LNCaP clone FGC (cell line): ENCODE measurements around the gene KIF12.
A peak's percentile ranks its signal among the peaks of the same experiment; 100 is the strongest.

Source experiments
- DNase-seq: peaks from one replicate; pipeline ENCODE4 v3.0.0-alpha.2; 2011; ENCODE audit warnings: low read depth
- H3K4me3 ChIP-seq: 2 replicates; pipeline ENCODE4 v1.5.1; 2011; ENCODE audit warnings: mild to moderate bottlenecking, low read depth, low read length, control low read depth
- TF ChIP-seq, protein P1 (sequence below): IDR thresholded peaks from 2 replicates; pipeline ENCODE4 v1.5.1; 2012; ENCODE audit warnings: mild to moderate bottlenecking; ENCODE audit not compliant: control insufficient read depth, insufficient read depth; ENCODE audit errors: extremely low read depth

The KIF12 gene

DNA sequence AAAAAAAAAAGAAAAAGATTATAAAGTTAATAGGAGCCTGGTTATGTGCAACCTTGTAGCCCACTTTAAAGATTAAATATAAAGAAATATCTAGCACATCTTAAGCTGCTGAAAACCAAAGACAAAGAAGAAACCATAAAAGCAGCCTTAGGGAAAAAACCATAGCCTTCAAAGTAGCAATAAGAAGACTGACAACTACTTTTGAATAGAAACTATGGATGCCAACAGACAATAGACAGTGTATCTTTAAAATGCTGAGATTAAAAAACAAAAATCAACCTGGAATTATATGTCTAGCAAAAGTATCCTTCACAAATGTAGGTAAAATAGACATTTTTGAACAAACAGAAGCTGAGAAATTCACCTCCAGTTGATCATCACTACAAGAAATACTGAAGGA, 3.4 kb upstream of the KIF12 start:
- TF ChIP-seq, protein P1, sequence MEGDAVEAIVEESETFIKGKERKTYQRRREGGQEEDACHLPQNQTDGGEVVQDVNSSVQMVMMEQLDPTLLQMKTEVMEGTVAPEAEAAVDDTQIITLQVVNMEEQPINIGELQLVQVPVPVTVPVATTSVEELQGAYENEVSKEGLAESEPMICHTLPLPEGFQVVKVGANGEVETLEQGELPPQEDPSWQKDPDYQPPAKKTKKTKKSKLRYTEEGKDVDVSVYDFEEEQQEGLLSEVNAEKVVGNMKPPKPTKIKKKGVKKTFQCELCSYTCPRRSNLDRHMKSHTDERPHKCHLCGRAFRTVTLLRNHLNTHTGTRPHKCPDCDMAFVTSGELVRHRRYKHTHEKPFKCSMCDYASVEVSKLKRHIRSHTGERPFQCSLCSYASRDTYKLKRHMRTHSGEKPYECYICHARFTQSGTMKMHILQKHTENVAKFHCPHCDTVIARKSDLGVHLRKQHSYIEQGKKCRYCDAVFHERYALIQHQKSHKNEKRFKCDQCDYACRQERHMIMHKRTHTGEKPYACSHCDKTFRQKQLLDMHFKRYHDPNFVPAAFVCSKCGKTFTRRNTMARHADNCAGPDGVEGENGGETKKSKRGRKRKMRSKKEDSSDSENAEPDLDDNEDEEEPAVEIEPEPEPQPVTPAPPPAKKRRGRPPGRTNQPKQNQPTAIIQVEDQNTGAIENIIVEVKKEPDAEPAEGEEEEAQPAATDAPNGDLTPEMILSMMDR, result no peak
- no peak for DNase-seq
- H3K4me3 ChIP-seq, result no peak overlapping the region

DNA sequence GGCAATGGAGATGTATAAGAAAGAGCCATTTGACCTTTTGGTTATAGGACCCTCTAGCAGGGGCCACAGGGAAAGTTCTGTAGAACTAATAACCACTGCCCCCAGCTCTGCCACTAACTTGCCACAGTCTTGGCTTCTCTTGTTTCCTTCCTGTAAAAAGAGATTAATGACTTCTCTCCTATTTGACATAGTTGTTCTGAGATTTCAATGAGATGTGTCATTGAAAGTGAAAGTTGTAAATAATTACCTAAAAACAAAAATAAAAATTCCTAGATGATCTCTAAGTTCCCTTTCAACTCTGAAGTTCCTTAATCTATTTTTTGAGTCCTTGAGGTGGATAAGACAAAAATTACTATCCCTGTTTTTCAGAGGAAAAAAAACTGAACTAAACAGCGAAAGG, 1.4 kb upstream of the KIF12 start:
- no peak overlapping the region for H3K4me3 ChIP-seq
- no peak for DNase-seq
- TF ChIP-seq, protein P1, result no peak

DNA sequence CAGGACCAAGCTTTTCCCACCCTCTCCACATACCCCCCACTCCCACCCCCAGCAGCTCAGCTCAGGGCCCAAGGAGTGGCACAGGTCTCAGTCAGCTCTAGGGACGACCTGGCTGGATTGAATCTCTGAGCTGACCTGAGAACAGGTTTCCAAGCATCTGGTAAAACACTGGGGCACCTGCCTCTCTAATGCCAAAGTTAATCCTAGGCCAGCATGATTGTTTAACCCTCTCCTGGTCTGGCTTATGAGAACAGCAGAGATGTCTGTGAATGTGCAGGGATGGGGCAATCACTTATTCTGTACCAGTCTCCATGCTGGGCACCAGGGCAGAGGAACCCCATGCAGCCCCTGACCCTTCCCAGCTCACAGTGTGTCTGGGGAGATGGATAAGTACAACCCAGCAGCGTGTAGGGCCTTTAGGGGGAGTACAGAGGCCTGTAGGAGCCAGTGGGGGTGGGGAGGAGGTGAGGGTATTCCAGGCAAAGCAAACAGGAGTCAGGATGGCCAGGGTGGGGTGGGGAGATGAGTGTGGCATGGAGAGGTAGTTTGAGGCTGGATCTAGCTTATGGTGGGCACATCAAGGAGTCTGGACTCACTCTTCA, 678 bp upstream of the KIF12 start:
- H3K4me3 ChIP-seq, result no peak overlapping the region
- TF ChIP-seq, protein P1, result no peak
- DNase-seq, result no peak

DNA sequence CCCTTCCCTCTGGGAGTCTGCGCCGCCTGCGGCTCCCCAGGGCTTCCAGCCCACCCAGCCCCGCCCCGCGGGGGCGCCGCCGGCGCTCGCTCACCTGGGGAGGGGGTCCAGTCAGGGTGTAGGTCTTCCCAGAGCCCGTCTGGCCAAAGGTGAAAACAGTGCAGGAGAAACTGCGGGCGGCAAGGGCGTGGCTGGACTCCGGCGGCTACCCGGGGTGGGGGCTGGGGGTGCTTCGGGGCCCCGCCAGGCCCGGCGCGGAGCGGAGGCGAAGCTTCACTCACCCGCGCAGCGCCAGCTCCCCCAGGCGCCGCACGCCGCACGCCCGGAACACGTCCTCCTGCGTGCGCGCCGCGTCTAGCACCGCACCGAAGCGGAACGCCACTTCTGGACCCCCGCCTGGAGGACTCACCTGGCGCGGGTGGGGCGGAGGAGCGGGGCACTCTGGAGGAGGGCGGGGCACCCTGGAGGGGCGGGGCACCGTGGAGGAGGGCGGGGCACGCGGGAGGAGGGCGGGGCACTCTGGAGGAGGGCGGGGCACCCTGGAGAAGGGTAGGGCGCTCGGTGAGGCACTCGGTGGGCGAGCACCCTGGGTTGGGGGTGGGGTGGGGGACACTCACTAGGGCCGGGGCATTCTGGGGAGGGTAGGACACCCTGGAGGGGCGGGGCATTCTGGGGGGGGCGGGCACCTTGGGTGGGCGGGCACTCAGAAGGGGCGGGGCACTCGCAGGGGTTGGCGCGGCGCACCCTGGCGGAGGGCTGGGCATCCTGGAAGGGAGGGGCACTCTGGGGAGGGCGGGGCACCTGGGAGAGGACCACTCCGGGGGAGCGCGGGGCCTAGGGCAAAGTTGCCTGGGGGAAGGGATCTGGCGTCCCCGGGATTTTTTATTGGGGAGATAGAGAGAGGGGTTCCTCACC, 814 bp downstream of the KIF12 start:
- TF ChIP-seq, protein P1, result no peak
- peak overlapping the region; percentile 50 for H3K4me3 ChIP-seq
- no peak for DNase-seq

DNA sequence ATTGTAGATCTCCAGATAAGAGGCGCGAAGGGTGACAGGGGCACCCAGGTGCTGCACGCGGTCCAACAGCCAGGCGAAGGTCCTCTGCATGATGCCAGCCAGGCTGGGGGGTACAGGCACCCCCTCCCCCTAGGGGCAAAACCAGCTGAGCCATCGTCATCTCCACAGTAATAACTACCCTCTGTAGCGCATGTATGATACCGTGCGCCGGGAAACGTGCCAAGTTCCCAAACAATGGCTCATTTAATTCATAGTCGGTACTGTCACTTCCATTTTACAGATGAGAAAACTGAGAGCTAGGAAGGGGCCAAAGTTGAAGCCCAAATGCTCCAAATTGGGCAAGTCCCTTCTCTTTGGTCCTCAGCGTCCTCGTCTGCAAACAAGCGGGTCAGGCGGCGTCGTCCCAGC, 1.5 kb downstream of the KIF12 start:
- DNase-seq, result no peak
- TF ChIP-seq, protein P1, result no peak
- H3K4me3 ChIP-seq, result peak overlapping the region; percentile 50

DNA sequence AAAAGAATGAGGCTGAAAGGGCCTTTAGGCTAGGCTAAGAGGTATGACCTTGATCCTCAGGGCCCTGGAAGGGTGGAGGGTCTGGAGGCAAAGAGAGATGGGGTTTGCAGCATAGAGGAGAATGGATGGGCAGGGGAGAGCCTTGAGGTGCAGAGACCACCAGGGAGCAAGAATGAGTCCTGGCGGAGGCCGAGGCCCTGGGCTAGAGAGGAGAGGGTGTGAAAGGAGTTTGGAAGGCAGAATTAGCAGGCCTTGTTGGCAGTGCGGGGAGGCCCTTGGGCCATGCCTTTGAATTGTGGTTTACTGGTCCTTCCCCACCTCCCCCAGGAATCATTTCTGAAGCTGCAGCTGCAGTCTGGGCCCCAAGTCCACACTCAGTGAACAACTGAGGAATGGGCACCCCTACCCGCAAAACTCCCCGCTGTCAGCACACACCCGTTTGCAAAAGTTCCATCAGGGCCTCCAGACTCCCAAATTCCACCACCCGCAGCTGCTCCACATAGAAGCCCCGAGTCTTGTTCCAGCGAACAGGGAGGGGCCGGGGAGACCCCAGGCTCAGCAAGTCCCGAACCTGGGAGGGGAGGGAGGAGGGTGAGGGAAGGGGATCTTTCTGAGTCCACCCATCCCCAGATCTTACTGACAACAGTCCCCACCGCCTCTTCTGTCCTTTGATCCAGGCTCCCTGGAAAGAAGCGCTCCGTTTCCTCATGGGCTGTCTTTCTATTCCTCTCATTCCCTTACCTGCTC, 2.1 kb downstream of the KIF12 start:
- no peak for DNase-seq
- TF ChIP-seq, protein P1, result no peak
- no peak overlapping the region for H3K4me3 ChIP-seq
